K562 (cell line): Measurements from ENCODE around the gene EXOC4. TPM values are rescaled to one million over a fixed set of nuclear protein-coding genes. Genes with fewer than 3 reads are reported as not detected.

ENCODE experiments used
- ATAC-seq: fragments of 200-7000 bp; cut with Tn5 transposase; 3 replicates; pipeline ENCODE4 v1.9.1; 2020; ENCODE audit warnings: moderate library complexity
- BruUV-seq: library from RNA; stranded (reverse); fragments of 400-500 nt; replicated peaks from 2 replicates; lab custom pipeline; 2021; lab: Mats Ljungman, UMichigan
- CTCF ChIA-PET: fragments of 300-600 bp; formaldehyde crosslinking; extraction: SDS; loops from one replicate; lab custom pipeline; 2021; ENCODE audit warnings: low intra/inter-chr PET ratio; lab: Yijun Ruan, JAX
- POLR2A ChIA-PET: fragments of 300-600, 350-650 bp; sonication (Branson Sonifier 250); formaldehyde crosslinking; extraction: SDS; loops from one replicate; lab custom pipeline; 2021; ENCODE audit warnings: antibody characterized with exemption, inconsistent platforms; lab: Yijun Ruan, JAX
- DNase-seq, 4 experiments: peaks; one replicate each; pipeline versions ENCODE4 v3.0.0 to v3.0.0-alpha.2; 2011 to 2018; ENCODE audit warnings: low spot score in 3 of 4, mixed read lengths in 3 of 4; ENCODE audit errors: extremely low read depth in 1 of 4
- FAIRE-seq: peaks from 2 replicates; lab custom pipeline; 2011; peaks lifted over from hg19 to GRCh38; lab: Jason Lieb, UNC
- H2AFZ ChIP-seq: 2 replicates; pipeline ENCODE4 v1.6.0; 2011; ENCODE audit warnings: low read depth, low read length, control low read depth, inconsistent platforms
- H3K27ac ChIP-seq: fragments of 200-600 bp; 3 replicates; pipeline ENCODE4 v1.8.0; 2011; ENCODE audit warnings: low read depth, mild to moderate bottlenecking, control low read depth, inconsistent platforms, low read length, moderate library complexity, mixed read lengths; ENCODE audit errors: extremely low read depth
- H3K27me3 ChIP-seq, 2 experiments: fragments of 300-600 bp in 1 of 2; 2 replicates in 1 of 2; 3 replicates in 1 of 2; pipeline versions ENCODE4 v1.6.0 to v1.8.0; 2011; ENCODE audit warnings: inconsistent platforms in 2 of 2, low read length in 2 of 2, mild to moderate bottlenecking in 1 of 2, mixed read lengths in 1 of 2, moderate library complexity in 1 of 2; ENCODE audit not compliant: control insufficient read depth in 2 of 2, insufficient read depth in 2 of 2
- H3K36me3 ChIP-seq: fragments of 300-600 bp; 3 replicates; pipeline ENCODE4 v1.8.0; 2011; ENCODE audit warnings: mild to moderate bottlenecking, low read length, inconsistent platforms; ENCODE audit not compliant: control insufficient read depth, insufficient read depth
- H3K4me1 ChIP-seq, 2 experiments: fragments of 200-600 bp in 1 of 2; replicated peaks in 1 of 2; 2 replicates in 1 of 2; 3 replicates in 1 of 2; pipeline versions ENCODE4 v1.5.1 to v1.8.0; 2011; ENCODE audit warnings: inconsistent platforms in 2 of 2, low read length in 2 of 2, mild to moderate bottlenecking in 1 of 2, mixed read lengths in 1 of 2, moderate library complexity in 1 of 2; ENCODE audit not compliant: control insufficient read depth in 2 of 2, insufficient read depth in 2 of 2
- H3K4me2 ChIP-seq: 2 replicates; pipeline ENCODE4 v1.6.1; 2011; ENCODE audit warnings: low read length, control low read depth, inconsistent platforms, mixed read lengths; ENCODE audit not compliant: insufficient read depth
- H3K4me3 ChIP-seq: fragments of 200-600 bp; sonication (generic), shearing (Covaris generic); 2 replicates; pipeline ENCODE4 v1.5.1; 2016; ENCODE audit warnings: control low read depth, inconsistent platforms
- H3K79me2 ChIP-seq: fragments of 200-600 bp; 3 replicates; pipeline ENCODE4 v1.8.0; 2011; ENCODE audit warnings: low read length, inconsistent platforms; ENCODE audit not compliant: control insufficient read depth, insufficient read depth
- H3K9ac ChIP-seq, 2 experiments: 2 replicates each; pipeline versions ENCODE4 v1.6.0 to v1.6.1; 2011; ENCODE audit warnings: low read depth in 2 of 2, low read length in 2 of 2, control low read depth in 1 of 2, inconsistent platforms in 1 of 2, mild to moderate bottlenecking in 1 of 2, mixed read lengths in 1 of 2; ENCODE audit not compliant: insufficient read depth in 1 of 2
- H3K9me1 ChIP-seq: one replicate; pipeline ENCODE4 v1.6.0; 2011; ENCODE audit warnings: inconsistent platforms, mild to moderate bottlenecking, low read length, moderate library complexity; ENCODE audit not compliant: control insufficient read depth, insufficient read depth
- H3K9me3 ChIP-seq: replicated peaks from 2 replicates; pipeline ENCODE4 v1.5.1; 2011; ENCODE audit warnings: low read depth, low read length, inconsistent platforms; ENCODE audit not compliant: control insufficient read depth, insufficient read depth
- H4K20me1 ChIP-seq: replicated peaks from 2 replicates; pipeline ENCODE4 v1.6.1; 2011; ENCODE audit warnings: low read length, inconsistent platforms, mixed read lengths; ENCODE audit not compliant: control insufficient read depth, insufficient read depth
- NFXL1 ChIP-seq: fragments of 450-650 bp; formaldehyde crosslinking; IDR thresholded peaks from 2 replicates; pipeline ENCODE4 v1.4.0; 2021; ENCODE audit warnings: mild to moderate bottlenecking
- ZNF274 ChIP-seq: IDR thresholded peaks from 2 replicates; pipeline ENCODE4 v1.6.1; 2011; ENCODE audit warnings: low read depth, mild to moderate bottlenecking, low read length, moderate library complexity, borderline replicate concordance
- WGBS: fragments of 100-300 bp; shearing (Covaris generic); methylation state at CpG from one replicate; pipeline ENCODE4 v1.1.6; 2016; ENCODE audit warnings: low coverage, mixed read lengths; ENCODE audit not compliant: insufficient coverage; ENCODE audit errors: missing lambda C conversion rate; 5-methylcytosine and 5-hydroxymethylcytosine counted together
- in situ Hi-C: fragments of 300-500 bp; cut with MboI; formaldehyde crosslinking; loops from 4 replicates; pipeline ENCODE4 v1.15.0; 2018; ENCODE audit warnings: inconsistent platforms, mixed read lengths
- intact Hi-C: fragments of 100-400 bp; cut with micrococcal nuclease; formaldehyde crosslinking; loops from 2 replicates; pipeline ENCODE4 v1.14.2; 2022
- polyA plus RNA-seq, 8 experiments: library from polyadenylated mRNA; depleted of rRNA in 4 of 8; stranded (reverse) in 5 of 8; unstranded in 3 of 8; fragments of >200 nt; fragmentation: Nextera tagmentation in 2 of 8; fragmentation: Illumina TruSeq in 1 of 8; extraction: Ambion mirVana in 2 of 8; extraction: Trizol in 1 of 8; gene quantifications; 2 replicates each; pipeline versions ENCODE4 v1.2.1 to v1.2.3, GENCODE V29; 2011 to 2014; ENCODE audit warnings: inconsistent platforms in 1 of 8, missing spikeins in 1 of 8
- total RNA-seq, 7 experiments: library from RNA; depleted of rRNA in 6 of 7; stranded (reverse); fragments of >200 nt in 6 of 7; fragmentation: Illumina TruSeq in 2 of 7; extraction: Trizol in 2 of 7; gene quantifications; 2 replicates each; pipeline versions ENCODE4 v1.2.1 to v1.2.3, GENCODE V29; 2011 to 2021; ENCODE audit warnings: low replicate concordance in 1 of 7
- TF ChIP-seq, protein P1 (sequence below): sonication (generic); formaldehyde crosslinking; IDR thresholded peaks from 2 replicates; pipeline ENCODE4 v1.8.1; 2023; ENCODE audit warnings: mild to moderate bottlenecking, missing genetic modification reagents, moderate library complexity
- TF ChIP-seq, protein P2 (sequence below): conservative IDR thresholded peaks from 2 replicates; pipeline ENCODE4 v1.6.1; 2011; ENCODE audit warnings: low read depth, mild to moderate bottlenecking, low read length; ENCODE audit not compliant: control insufficient read depth

The EXOC4 gene
- total and polyA plus RNA-seq, 9 of the 15 experiments (the other 6 are each of a cell fraction or from before 2014, with no cell fraction given): 18.5 to 73.1 (median 46.6) TPM

DNA sequence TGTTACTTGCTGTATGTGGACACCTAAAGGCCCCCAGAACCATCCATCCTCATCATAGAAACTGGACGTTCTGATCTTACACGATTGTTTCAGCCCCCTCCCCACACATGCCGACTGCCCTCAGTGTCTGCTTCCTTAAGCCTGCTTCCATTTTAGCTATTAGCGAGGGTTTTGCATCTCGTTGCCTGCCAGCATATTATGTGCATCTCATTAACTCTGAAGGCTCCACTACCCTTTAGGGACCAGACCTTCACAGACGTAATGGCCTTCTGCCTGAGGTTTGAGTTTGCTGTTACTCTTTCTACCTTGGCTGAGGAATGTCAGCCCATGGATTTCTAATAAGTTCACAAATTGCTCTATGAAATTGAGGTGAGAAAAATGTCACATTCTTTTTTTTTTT is 820.4 kb downstream of the EXOC4 start:
- Histone ChIP-seq H3K27ac (no peak overlapping the region), H3K9ac (no peak overlapping the region), H3K4me1 (peaks cover 0 to 13% of the 10 kb centered on the region in 2 experiments; a peak in 3 of 5 replicates)
- CTCF ChIA-PET: no interaction called here
- no peak for TF ChIP-seq NFXL1 (CRISPR knock-in tag)
- TF ChIP-seq, protein P1, sequence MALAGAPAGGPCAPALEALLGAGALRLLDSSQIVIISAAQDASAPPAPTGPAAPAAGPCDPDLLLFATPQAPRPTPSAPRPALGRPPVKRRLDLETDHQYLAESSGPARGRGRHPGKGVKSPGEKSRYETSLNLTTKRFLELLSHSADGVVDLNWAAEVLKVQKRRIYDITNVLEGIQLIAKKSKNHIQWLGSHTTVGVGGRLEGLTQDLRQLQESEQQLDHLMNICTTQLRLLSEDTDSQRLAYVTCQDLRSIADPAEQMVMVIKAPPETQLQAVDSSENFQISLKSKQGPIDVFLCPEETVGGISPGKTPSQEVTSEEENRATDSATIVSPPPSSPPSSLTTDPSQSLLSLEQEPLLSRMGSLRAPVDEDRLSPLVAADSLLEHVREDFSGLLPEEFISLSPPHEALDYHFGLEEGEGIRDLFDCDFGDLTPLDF (CRISPR knock-in tag): no peak
- no peak for TF ChIP-seq ZNF274
- TF ChIP-seq, protein P2, sequence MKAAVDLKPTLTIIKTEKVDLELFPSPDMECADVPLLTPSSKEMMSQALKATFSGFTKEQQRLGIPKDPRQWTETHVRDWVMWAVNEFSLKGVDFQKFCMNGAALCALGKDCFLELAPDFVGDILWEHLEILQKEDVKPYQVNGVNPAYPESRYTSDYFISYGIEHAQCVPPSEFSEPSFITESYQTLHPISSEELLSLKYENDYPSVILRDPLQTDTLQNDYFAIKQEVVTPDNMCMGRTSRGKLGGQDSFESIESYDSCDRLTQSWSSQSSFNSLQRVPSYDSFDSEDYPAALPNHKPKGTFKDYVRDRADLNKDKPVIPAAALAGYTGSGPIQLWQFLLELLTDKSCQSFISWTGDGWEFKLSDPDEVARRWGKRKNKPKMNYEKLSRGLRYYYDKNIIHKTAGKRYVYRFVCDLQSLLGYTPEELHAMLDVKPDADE: no peak
- TF ChIP-seq, all 486 proteins: peak for 0
- Histone ChIP-seq H4K20me1 (no peaks in the 10 kb centered on the region), H3K27me3 (no peaks in the 10 kb centered on the region), H3K36me3 (no peaks in the 10 kb centered on the region), H3K79me2 (no peaks in the 10 kb centered on the region), H3K9me1 (no peaks in the 10 kb centered on the region), H3K9me3 (no peaks in the 10 kb centered on the region; the same call in 1 of the 2 replicates), H2AFZ (no peak overlapping the region), H3K4me3 (no peak overlapping the region), H3K4me2 (no peak overlapping the region)
- no TSS peak for BruUV-seq
- DNase-seq (no peak), ATAC-seq (no peak), FAIRE-seq (no peak)
- POLR2A ChIA-PET: interaction anchor here (0.6 kb wide), 1 partner anchor 36 kb away, joined by 4 read pairs; no protein-coding TSS in a partner anchor
- in situ Hi-C loops (no loop called here), intact Hi-C loops (no loop called here)
- 59% methylated on average over 6 of the region's 6 CpGs for WGBS
